ENCODE results near the gene PKP1.

DNA sequence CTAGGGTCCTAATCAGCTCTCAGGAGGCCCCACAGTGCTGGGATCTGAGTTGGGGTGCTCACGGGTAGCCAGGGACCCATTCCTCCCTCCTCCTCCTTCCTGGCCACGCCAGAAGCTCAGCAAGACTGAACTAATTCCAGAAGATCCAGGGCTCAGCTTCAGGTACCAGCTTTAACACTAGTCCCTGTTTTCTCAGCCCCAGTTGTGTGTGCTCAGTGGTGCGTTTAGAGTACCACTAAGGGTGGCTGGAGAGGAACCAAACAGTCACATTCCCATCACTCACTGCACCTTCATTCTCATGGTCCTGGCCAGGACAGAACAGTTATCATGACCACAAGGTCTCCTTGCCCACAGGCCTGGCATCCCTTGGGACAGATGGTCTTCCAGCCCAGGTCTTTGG is 20.8 kb downstream of the PKP1 start:
- TF ChIP-seq CTCF (conservative IDR thresholded peaks at IDR 0.05; ENCODE audit: low read depth, low read length) = no peak
- no peak for TF ChIP-seq POLR2A (IDR thresholded peaks at IDR 0.05; ENCODE audit: low read depth, low read length)
- TF ChIP-seq CEBPB (IDR thresholded peaks at IDR 0.05; ENCODE audit: low read depth, low read length) = no peak
- no peak for TF ChIP-seq SMC3 (IDR thresholded peaks at IDR 0.05; ENCODE audit: low read depth, low read length)
- TF ChIP-seq NFE2L2 (IDR thresholded peaks at IDR 0.05; ENCODE audit: low read depth, low read length) = no peak
- TF ChIP-seq RAD21 (IDR thresholded peaks at IDR 0.05; ENCODE audit: low read length) = no peak
- no peak for TF ChIP-seq FOS (IDR thresholded peaks at IDR 0.05; ENCODE audit: low read depth, low read length)
- TF ChIP-seq, protein P1, sequence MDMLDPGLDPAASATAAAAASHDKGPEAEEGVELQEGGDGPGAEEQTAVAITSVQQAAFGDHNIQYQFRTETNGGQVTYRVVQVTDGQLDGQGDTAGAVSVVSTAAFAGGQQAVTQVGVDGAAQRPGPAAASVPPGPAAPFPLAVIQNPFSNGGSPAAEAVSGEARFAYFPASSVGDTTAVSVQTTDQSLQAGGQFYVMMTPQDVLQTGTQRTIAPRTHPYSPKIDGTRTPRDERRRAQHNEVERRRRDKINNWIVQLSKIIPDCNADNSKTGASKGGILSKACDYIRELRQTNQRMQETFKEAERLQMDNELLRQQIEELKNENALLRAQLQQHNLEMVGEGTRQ (IDR thresholded peaks at IDR 0.05; ENCODE audit: low read depth, low read length) = no peak
- TF ChIP-seq ELK1 (IDR thresholded peaks at IDR 0.05; ENCODE audit: borderline replicate concordance, low read depth, low read length) = no peak
- TF ChIP-seq MAZ (IDR thresholded peaks at IDR 0.05; ENCODE audit: borderline replicate concordance, low read depth, low read length) = no peak
- no peak for TF ChIP-seq RFX5 (IDR thresholded peaks at IDR 0.05; ENCODE audit: low read depth, low read length)
- no peak for TF ChIP-seq MXI1 (IDR thresholded peaks at IDR 0.05; ENCODE audit: borderline replicate concordance, low read depth, low read length)

Data from IMR-90 (cell line).